ENCODE results near the gene ELANE.
A peak's percentile ranks its signal among the peaks of the same experiment; 100 is the strongest.
"Not testable (repeated sequence)": the region's sequence is repeated elsewhere in the genome, so short reads cannot be mapped to it uniquely, and the experiment has no call there.

ELANE gene

DNA sequence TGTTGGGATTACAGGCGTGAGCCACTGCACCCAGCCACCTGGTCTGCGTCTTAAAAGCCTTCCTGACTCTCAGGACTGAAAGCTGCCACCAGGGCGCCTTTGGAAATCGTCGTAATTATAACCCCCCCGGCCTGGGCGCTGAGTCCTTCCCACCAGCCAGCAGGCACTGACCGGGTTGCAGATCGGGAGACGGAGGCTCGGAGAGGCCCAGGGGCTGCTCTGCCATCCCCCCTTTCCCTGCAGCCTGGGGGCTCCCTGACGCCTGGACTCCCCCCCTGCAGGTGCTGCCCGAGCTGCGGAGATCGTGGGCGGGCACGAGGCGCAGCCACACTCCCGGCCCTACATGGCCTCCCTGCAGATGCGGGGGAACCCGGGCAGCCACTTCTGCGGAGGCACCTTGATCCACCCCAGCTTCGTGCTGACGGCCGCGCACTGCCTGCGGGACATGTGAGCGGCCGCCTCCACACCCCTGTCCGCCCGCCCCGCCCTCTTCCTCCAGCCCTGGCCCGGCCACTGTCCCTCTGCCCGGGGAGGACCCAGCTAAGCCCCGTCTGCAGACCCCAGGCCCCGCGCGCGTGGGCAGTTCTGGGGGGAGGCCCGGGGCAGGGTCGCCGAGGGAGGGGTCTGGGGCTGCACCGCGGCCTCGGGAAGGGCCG, 8.8 kb upstream of the ELANE start:
- DNase-seq, result no peak

DNA sequence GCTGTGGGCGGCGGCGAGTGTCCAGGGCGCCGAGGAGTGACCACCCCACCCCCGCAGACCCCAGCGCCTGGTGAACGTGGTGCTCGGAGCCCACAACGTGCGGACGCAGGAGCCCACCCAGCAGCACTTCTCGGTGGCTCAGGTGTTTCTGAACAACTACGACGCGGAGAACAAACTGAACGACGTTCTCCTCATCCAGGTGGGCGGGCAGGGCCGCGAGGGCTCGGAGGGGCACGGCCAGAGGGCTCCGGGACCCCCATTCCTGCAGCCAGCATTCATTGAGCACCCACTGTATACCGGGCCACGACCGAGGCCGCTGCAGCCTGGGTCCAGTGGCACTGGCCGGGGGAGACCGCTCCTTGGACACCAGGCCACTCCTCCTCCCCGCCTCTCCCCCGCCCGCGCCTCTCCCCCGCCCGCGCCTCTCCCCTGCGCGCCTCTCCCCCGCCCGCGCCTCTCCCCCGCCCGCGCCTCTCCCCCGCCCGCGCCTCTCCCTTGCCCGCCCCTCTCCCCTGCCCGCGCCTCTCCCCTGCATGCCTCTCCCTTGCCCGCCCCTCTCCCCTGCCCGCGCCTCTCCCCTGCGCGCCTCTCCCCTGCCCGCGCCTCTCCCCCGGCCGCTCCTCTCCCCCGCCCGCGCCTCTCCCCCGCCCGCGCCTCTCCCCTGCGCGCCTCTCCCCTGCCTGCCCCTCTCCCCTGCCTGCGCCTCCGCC, 8.1 kb upstream of the ELANE start:
- DNase-seq, result no peak

DNA sequence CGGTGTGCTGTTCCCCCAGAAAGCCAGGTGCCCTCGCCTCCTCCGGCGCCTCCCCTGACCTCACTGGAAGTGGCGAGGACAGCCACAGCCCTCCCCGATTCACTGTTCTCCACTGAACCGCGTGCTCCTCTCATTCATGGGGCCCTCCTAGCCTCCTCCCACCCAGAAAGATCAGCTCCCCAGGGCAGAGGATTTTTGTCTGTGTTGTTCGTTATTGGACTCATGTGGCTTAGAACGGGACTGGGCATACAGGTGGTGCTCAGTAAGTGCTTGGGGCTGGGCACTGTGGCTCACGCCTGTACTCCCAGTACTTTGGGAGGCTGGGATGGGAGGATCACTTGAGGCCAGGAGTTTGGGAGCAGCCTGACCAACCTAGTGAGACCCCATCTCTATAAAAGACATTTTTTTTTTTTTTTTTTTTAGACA, 7.5 kb upstream of the ELANE start:
- DNase-seq, result no peak

DNA sequence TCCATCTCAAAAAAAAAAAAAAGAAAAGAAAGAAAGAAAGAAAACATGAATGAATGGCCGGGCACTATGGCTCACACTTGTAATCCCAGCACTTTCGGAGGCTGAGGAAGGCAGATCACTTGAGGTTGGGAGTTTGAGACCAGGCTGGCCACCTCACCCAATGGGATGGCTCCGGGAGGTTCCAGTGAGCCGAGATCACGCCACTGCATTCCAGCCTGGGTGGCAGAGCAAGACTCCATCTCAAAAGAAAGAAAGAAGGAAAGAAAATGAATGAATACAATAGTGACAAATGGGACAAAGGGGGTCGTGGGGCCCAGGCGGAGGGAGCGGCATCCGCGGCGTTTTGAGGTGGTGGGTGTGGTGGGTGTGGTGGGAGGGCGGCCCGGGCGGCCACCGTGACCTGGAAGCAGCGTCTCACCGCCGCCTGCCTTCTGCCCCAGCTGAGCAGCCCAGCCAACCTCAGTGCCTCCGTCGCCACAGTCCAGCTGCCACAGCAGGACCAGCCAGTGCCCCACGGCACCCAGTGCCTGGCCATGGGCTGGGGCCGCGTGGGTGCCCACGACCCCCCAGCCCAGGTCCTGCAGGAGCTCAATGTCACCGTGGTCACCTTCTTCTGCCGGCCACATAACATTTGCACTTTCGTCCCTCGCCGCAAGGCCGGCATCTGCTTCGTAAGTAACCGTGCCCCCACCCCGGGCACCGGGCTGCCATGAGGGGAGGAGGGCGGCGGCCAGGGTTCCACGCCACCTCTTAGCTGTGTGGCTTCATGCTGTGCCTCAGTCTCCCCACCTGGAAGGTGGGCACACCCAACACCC, 6.2 kb upstream of the ELANE start:
- DNase-seq, result no peak

DNA sequence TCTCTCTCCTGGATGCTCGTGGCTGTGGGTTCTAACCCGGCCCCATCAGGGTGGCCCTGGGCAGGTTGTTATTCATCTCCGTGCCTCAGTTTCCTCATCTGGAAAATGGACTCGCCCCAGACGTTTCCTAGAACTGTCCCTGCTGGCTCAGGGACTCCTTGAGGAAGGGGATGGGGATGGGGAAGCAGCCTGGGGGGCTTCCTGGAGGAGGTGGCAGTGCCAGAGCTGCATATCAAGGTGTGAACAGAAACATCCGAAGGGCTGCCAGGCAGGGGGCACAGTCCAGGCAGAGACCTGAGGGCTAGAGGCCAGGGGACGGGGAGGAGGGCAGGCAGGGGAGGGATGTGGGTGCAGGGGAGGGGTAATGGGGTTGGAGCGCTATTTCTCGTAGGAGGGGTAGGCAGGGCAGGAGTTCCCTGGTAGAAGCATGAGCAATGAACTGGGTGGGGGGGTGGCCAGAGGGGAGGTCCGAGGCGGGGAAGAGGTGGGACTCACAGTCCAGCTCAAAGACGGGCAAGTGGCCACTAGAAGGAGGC, 3.6 kb upstream of the ELANE start:
- no peak for DNase-seq

DNA sequence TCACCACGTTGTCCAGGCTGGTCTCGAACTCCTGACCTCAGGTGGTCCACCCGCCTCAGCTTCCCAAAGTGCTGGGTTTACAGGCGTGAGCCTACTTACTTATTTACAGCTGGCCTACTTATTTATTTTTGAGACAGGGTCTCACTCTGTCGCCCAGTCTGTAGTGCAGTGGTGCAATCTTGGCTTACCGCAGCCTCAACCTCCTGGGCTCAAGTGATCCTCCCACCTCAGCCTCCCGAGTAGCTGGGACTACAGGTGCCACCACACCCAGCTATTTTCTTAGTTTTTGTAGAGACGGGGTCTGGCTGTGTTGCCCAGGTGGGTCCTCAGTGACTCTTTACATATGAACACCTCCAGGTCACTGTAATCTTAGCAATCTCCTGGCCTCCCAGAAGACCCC, 2.9 kb upstream of the ELANE start:
- DNase-seq, result not testable (repeated sequence)

DNA sequence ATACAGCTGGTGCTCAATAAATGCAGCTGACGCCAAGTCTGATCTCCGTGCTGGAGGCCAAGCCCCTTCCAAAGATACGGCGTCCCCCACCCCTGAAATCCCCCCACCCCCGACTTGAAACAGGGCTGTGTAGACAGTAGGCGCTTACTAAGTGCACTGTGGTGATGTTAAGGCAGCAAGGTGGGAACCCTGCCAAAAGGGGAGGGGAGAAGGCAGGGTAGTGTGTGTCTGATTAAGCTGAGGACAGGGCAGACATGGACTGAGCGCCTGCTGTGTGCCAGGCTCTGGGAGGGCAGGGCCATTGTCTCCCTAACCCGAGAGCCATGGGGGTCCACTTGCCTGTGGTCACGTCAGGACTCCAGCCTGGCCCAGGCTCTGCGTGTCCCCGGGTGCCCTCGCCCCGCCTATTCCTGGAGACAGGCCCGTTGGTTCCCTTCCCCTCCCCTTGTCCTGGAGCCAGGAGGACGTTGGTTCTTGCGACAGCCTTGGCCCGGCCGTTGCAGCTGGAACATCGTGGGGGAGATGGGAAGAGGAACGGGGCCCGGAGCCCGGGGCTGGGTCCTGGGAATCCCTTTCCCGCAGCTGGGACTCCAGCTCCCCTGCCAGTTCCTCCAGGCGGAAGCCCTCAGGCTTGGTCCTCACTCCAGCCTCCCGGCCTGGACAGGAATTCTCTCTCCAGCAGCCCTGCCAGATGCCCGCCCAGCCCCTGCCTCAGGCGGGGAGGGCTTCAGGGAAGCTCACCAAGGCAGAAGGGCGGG, 1.7 kb upstream of the ELANE start:
- no peak for DNase-seq

DNA sequence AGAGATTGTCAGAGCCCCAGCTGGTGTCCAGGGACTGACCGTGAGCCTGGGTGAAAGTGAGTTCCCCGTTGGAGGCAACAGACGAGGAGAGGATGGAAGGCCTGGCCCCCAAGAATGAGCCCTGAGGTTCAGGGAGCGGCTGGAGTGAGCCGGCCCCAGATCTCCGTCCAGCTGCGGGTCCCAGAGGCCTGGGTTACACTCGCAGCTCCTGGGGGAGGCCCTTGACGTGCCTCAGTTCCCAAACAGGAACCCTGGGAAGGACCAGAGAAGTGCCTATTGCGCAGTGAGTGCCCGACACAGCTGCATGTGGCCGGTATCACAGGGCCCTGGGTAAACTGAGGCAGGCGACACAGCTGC, 1.1 kb upstream of the ELANE start:
- no peak for DNase-seq

DNA sequence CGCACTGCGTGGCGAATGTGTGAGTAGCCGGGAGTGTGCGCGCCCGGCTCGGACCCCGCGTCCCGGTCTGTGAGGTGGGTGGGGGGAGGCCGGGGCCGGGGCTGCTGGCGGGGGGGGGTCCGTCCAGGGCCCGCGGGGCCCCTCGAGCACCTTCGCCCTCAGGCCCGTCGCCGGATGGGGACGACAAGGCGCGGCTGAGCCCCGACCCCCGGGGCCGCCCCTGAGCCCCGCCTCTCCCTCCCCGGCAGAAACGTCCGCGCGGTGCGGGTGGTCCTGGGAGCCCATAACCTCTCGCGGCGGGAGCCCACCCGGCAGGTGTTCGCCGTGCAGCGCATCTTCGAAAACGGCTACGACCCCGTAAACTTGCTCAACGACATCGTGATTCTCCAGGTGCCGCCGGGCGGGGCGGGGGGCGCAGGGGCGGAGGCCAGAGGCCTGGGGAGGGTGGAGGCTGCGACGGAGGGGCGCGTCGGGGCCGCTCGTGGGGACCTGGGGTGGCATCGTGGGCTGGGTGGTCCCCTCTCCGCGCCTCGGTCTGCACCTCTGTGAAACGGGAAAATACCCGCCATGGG, 997 bp downstream of the ELANE start:
- DNase-seq, result no peak

DNA sequence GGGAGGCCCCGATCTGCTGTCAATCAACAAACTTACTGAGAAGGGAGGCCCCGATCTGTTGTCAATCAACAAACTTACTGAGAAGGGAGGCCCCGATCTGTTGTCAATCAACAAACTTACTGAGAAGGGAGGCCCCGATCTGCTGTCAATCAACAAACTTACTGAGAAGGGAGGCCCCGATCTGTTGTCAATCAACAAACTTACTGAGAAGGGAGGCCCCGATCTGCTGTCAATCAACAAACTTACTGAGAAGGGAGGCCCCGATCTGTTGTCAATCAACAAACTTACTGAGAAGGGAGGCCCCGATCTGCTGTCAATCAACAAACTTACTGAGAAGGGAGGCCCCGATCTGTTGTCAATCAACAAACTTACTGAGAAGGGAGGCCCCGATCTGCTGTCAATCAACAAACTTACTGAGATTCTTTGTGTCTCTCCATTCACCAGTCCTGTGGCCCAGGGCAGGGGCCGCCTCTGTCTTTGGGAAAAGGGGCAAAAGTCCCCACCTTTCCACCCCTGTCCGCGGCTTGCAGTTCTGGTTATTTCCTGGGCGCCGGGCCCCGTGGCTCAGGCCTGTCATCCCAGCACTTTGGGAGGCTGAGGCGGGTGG, 1.6 kb downstream of the ELANE start:
- not testable (repeated sequence) for DNase-seq

DNA sequence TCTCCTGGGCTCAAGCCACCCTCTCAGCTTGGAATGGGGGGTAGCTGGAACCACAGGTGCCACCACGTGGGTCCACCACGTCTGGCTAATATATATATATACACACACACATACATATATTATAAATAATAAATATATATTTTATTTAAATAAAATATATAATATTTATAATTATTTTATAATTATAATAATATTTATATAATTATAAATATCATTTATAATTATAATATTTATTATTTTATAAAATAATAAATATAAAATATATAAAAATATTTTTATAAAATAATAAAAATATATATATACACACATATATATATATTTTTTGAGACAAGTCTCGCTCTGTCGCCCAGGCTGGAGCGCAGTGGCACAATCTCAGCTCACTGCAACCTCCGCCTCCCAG, 2.4 kb downstream of the ELANE start:
- no peak for DNase-seq

DNA sequence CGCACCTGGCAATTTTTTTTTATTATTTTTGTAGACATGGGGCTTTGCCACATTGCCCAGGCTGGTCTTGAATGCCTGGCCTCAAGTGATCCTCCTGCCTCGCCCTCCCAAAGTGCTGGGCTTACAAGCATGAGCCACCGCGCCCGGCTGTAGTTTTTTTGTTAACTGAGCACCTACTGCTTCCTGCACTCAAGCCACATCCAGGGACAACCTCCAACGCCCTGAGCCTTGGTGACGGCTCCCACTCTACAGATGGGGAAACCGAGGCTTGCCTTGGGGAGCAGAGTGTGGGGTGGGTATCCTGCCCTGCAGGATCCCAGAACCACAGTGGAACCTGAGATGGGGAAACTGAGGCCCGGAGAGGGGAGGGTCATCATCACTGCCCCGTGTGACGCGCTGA, 3.0 kb downstream of the ELANE start:
- DNase-seq, result no peak

DNA sequence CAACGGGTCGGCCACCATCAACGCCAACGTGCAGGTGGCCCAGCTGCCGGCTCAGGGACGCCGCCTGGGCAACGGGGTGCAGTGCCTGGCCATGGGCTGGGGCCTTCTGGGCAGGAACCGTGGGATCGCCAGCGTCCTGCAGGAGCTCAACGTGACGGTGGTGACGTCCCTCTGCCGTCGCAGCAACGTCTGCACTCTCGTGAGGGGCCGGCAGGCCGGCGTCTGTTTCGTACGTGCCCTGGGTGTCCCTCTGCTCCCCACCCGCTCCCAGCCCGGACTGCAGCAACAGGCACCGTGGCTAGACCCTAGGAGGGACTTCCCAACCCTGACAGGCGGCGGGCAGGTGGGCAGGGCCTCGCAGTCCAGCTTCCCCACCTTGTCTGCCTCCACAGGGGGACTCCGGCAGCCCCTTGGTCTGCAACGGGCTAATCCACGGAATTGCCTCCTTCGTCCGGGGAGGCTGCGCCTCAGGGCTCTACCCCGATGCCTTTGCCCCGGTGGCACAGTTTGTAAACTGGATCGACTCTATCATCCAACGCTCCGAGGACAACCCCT, 3.5 kb downstream of the ELANE start:
- no peak for DNase-seq

DNA sequence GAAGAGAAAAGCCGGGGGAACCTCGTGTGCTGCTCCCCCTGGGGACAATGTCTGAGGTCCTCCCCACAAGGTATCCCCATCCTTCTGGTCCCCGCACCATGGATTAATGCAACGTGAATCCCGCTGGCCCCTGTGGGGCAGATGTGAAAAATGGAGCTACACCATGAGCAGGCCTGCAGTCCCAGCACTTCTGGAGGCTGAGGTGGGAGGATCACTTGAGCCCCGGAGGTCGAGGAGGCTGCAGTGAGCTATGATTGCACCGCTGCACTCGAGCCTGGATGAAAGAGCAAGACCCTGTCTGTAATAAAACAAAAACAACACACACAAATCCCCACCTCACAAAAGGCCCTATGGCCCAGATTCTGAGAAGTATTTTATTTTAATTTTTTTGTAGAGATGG, 6.2 kb downstream of the ELANE start:
- no peak for DNase-seq

DNA sequence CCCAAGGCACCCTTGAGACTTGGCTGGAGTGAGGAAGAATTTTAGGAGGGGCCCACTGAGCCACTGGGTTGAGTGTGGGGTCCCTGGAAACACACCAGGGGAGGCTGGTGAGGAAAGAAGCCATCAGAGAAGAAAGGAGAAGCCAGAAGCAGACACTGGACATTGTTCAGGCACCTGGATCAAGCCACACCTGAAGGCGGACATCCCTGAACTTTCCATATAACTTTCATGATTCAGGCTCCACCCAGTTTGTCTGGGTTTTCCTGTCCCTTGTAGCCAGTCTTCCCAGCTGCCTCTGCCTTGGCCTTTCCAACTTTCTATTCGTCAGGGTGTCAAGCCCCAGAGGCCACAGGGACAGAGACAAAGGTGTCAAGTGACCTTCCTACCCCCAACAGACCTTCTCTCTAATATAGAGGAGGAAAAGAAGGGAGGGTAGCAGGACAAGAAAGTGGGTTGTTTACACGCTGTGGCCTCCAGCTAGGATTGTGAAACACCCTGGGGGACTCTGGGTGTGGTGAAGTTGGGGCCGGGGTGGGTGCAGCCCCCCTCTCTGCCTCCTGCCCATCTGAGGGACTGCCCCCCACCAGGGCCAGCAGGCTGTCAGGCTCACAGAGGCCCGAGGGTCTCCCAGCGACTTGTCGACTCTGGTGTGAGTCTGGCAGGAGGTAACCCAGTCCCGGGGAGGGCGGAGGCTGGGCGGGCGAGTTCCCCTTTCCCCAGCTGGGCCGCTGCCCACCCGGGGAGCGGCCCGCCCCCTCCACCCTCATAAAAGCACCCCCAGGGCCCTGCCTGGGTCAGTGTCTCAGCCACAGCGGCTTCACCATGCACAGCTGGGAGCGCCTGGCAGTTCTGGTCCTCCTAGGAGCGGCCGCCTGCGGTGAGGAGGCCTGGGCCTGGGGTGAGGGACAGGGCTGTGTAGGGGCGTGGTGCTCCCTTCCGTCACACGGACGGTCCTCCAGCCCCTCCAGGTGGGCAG, 7.1 kb downstream of the ELANE start, which contains the start of gene CFD:
CFD (plus strand) TSS at position 797 of the 976 bp plus-strand sequence; CDS start at position 823, 26 bp downstream.
- no peak for DNase-seq

DNA sequence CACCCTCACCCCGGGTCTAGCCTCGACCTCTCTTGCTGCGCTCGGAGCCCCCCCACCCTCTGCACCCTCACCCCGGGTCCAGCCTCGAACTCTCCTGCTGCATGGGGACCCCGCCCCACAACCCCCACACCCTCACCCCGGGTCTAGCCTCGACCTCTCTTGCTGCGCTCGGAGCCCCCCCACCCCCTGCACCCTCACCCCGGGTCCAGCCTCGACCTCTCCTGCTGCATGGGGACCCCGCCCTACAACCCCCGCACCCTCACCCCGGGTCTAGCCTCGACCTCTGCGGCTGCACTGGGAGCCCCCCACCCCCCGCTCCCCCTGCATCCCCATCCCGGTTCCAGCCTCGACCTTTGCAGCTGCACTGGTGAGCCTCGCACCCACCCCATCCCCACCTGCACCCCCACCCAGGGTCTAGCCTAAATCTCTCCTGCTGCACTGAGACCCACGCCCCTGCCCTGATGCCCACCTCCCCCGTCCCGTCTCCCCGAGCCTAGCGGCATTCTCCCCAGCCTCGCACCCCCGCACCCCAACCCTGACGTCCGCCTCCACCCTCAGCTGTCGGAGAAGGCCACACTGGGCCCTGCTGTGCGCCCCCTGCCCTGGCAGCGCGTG, 9.1 kb downstream of the ELANE start:
- no peak for DNase-seq

DNA sequence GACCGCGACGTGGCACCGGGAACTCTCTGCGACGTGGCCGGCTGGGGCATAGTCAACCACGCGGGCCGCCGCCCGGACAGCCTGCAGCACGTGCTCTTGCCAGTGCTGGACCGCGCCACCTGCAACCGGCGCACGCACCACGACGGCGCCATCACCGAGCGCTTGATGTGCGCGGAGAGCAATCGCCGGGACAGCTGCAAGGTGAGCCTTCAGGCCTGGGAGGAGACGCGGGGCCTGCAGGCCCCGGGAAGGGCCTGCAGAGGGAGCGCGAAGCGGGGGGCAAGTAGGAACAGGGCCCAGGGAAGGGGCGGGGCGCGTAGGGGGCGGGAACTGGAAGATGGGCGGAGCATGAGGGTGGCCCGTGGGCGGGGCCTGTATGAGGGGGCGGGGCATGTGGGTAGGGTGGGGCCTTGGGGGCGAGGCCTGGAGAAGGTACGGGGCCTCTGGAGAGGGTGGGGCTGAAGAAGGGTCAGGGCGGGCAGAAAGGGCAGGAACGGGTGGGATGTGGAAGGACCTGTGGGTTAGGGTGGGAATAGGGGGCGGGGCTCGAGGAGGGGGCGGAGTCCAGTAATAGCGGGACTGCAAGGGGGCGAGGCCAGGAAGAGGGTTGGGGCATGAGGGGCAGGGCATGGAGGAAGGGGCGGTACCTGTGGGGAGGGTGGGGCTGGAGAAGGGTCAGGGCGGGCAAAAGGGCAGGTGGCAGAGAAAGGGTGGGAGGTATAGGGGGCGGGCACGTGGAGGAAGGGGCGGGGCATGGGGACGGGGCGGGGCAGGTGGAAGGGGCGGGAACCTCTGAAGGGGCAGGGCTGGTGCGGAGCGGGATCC, 9.9 kb downstream of the ELANE start:
- DNase-seq, result peak; percentile 46

DNA sequence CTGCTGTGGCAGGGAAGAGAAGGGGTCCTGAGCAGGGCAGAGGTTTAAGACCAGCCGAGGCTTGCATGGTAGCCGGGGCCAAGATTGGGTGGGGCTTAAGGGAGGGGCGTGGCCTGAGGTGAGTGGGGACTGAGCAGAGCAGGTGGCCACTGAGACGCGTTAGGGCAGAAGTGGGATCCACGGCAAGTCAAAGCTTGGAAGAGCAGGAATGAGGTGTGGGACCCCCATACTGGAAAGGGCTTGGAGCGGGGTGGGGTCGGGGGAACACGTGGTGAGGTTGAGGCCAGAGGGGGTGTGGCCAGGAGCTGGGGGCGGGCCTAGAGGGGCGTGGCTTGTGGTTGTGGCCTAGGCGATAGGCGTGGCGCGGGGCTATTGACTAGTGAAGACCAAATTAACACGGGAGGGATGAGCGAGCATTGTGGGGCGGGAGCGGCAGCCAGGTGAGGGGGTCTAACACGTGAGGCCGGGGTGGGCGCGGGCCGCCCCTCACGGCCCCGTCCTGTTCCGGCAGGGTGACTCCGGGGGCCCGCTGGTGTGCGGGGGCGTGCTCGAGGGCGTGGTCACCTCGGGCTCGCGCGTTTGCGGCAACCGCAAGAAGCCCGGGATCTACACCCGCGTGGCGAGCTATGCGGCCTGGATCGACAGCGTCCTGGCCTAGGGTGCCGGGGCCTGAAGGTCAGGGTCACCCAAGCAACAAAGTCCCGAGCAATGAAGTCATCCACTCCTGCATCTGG, 10.6 kb downstream of the ELANE start:
- DNase-seq, result no peak

DNA sequence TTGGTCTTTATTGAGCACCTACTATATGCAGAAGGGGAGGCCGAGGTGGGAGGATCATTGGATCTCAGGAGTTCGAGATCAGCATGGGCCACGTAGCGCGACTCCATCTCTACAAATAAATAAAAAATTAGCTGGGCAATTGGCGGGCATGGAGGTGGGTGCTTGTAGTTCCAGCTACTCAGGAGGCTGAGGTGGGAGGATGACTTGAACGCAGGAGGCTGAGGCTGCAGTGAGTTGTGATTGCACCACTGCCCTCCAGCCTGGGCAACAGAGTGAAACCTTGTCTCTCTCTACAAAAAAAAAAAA, 11.2 kb downstream of the ELANE start:
- DNase-seq, result no peak
